ENCODE data around the gene VAT1L.

Gene VAT1L, protein sequence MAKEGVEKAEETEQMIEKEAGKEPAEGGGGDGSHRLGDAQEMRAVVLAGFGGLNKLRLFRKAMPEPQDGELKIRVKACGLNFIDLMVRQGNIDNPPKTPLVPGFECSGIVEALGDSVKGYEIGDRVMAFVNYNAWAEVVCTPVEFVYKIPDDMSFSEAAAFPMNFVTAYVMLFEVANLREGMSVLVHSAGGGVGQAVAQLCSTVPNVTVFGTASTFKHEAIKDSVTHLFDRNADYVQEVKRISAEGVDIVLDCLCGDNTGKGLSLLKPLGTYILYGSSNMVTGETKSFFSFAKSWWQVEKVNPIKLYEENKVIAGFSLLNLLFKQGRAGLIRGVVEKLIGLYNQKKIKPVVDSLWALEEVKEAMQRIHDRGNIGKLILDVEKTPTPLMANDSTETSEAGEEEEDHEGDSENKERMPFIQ

GRCh38 chr16:77788181-77789084, at the start of gene VAT1L:
Gene VAT1L, plus strand, starts transcription at chr16:77788564. Its CDS starts 119 bp downstream, at chr16:77788683.
- TF ChIP-seq, protein P1, sequence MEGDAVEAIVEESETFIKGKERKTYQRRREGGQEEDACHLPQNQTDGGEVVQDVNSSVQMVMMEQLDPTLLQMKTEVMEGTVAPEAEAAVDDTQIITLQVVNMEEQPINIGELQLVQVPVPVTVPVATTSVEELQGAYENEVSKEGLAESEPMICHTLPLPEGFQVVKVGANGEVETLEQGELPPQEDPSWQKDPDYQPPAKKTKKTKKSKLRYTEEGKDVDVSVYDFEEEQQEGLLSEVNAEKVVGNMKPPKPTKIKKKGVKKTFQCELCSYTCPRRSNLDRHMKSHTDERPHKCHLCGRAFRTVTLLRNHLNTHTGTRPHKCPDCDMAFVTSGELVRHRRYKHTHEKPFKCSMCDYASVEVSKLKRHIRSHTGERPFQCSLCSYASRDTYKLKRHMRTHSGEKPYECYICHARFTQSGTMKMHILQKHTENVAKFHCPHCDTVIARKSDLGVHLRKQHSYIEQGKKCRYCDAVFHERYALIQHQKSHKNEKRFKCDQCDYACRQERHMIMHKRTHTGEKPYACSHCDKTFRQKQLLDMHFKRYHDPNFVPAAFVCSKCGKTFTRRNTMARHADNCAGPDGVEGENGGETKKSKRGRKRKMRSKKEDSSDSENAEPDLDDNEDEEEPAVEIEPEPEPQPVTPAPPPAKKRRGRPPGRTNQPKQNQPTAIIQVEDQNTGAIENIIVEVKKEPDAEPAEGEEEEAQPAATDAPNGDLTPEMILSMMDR (IDR thresholded peaks at IDR 0.05) = no peak
- H3K4me1 ChIP-seq (ENCODE audit: control insufficient read depth in 1 of 2, insufficient read depth in 1 of 2, low read depth in 1 of 2, low read length in 1 of 2) = no peaks in the 10 kb centered on the region
- no peaks in the 10 kb centered on the region for H3K36me3 ChIP-seq
- no peak within 1 kb of the TSS for H3K27ac ChIP-seq
- H3K27me3 ChIP-seq = peaks cover 79% of the 10 kb centered on the region
- no peak within 1 kb of the TSS for H3K4me3 ChIP-seq (ENCODE audit: low read depth in 1 of 2, low read length in 1 of 2)
- H3K9me3 ChIP-seq = no peaks in the 10 kb centered on the region

- peaks cover 7% of the 10 kb centered on the region for H3K9me3 ChIP-seq
- no peak overlapping the region for H3K4me3 ChIP-seq (ENCODE audit: low read depth in 1 of 2, low read length in 1 of 2)
- H3K27me3 ChIP-seq = no peaks in the 10 kb centered on the region
- no peaks in the 10 kb centered on the region for H3K36me3 ChIP-seq
- peaks cover 3 to 13% of the 10 kb centered on the region in 2 experiments for H3K4me1 ChIP-seq (ENCODE audit: control insufficient read depth in 1 of 2, insufficient read depth in 1 of 2, low read depth in 1 of 2, low read length in 1 of 2)
- H3K27ac ChIP-seq = no peak overlapping the region
- TF ChIP-seq, protein P1 (IDR thresholded peaks at IDR 0.05) = no peak
Measured at GRCh38 chr16:77738706-77739558, 49.4 kb upstream of the VAT1L start.

- Histone ChIP-seq H3K9me3 (peaks cover 2% of the 10 kb centered on the region), H3K4me1 (ENCODE audit: control insufficient read depth in 1 of 2, insufficient read depth in 1 of 2, low read depth in 1 of 2, low read length in 1 of 2) (peaks cover 3 to 13% of the 10 kb centered on the region in 2 experiments), H3K4me3 (ENCODE audit: low read depth in 1 of 2, low read length in 1 of 2) (no peak overlapping the region), H3K27ac (no peak overlapping the region), H3K27me3 (no peaks in the 10 kb centered on the region), H3K36me3 (no peaks in the 10 kb centered on the region)
- TF ChIP-seq, protein P1 (IDR thresholded peaks at IDR 0.05) = no peak
Measured at GRCh38 chr16:77739559-77739892, 48.8 kb upstream of the VAT1L start.

DNA sequence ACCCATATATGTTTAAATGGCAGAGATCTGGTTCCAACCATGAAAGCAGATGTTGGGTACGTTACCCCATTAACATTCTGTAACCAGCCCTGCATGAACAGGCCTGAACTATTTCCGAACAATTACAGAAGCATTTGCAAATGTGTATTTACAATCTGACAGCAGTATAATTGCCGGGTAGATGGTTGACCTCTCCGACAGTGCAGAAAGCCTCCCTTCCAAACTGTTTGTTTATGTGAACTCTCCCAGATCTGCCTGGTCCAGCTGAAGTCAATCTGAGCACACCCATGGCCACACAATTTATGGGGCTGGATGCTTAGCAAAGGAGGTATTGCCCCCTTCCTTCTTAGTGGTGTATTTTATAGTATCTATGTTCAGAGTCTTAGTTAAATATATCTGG, 44.2 kb upstream of the VAT1L start:
- Histone ChIP-seq H3K27ac (no peak overlapping the region), H3K36me3 (no peaks in the 10 kb centered on the region), H3K4me1 (ENCODE audit: control insufficient read depth in 1 of 2, insufficient read depth in 1 of 2, low read depth in 1 of 2, low read length in 1 of 2) (no peaks in the 10 kb centered on the region), H3K9me3 (no peaks in the 10 kb centered on the region), H3K27me3 (no peaks in the 10 kb centered on the region), H3K4me3 (ENCODE audit: low read depth in 1 of 2, low read length in 1 of 2) (no peak overlapping the region)
- TF ChIP-seq, protein P1 (IDR thresholded peaks at IDR 0.05) = no peak

DNA sequence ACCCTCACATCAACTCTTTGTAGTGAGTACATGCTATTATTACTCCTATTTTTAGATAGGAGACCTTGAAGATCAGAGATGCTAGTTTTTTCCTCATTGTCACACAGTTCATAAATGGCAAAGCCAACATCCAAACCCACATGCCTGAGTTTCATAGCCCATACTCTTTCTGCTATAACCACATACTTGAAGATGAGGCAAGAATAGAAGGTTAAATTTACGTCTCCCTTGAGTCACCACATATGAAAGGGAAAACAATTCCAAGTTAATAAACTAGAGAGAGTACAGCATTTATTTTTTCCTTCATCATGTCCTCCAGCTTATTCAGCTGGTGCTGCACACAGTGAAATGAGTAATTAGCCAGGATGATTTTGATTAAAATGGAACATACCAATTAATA, 42.4 kb upstream of the VAT1L start:
- Histone ChIP-seq H3K4me3 (ENCODE audit: low read depth in 1 of 2, low read length in 1 of 2) (no peak overlapping the region), H3K9me3 (no peaks in the 10 kb centered on the region)
- TF ChIP-seq, protein P1 (IDR thresholded peaks at IDR 0.05) = no peak

More for the DNA sequence above, 42.4 kb upstream of the VAT1L start:
- no peaks in the 10 kb centered on the region for H3K36me3 ChIP-seq
- H3K27me3 ChIP-seq = no peaks in the 10 kb centered on the region
- no peak overlapping the region for H3K27ac ChIP-seq
- no peaks in the 10 kb centered on the region for H3K4me1 ChIP-seq (ENCODE audit: control insufficient read depth in 1 of 2, insufficient read depth in 1 of 2, low read depth in 1 of 2, low read length in 1 of 2)
